Endothelial cell (in vitro differentiated cells): ENCODE measurements around the gene BCL10. TPM values are rescaled to one million over a fixed set of nuclear protein-coding genes. Genes with fewer than 3 reads are reported as not detected.

Source experiments
- DNase-seq: peaks from one replicate; pipeline ENCODE4 v3.0.0; 2021; ENCODE audit warnings: low spot score
- H3K27ac Mint-ChIP-seq: one replicate; pipeline ENCODE4 v1.8.0; 2021; ENCODE audit warnings: mixed read lengths, inconsistent platforms; ENCODE audit not compliant: unreplicated experiment
- H3K27me3 Mint-ChIP-seq: one replicate; pipeline ENCODE4 v1.8.0; 2021; ENCODE audit warnings: mild to moderate bottlenecking, moderate library complexity, mixed read lengths, inconsistent platforms; ENCODE audit not compliant: unreplicated experiment
- H3K36me3 Mint-ChIP-seq: one replicate; pipeline ENCODE4 v1.8.0; 2021; ENCODE audit warnings: mild to moderate bottlenecking, low read depth, mixed read lengths, inconsistent platforms; ENCODE audit not compliant: unreplicated experiment
- H3K4me1 Mint-ChIP-seq: one replicate; pipeline ENCODE4 v1.8.0; 2021; ENCODE audit warnings: mild to moderate bottlenecking, mixed read lengths, inconsistent platforms; ENCODE audit not compliant: unreplicated experiment
- H3K4me3 Mint-ChIP-seq: one replicate; pipeline ENCODE4 v1.8.0; 2021; ENCODE audit warnings: mild to moderate bottlenecking, mixed read lengths, inconsistent platforms; ENCODE audit not compliant: unreplicated experiment
- H3K9me3 Mint-ChIP-seq: one replicate; pipeline ENCODE4 v1.8.0; 2021; ENCODE audit warnings: mixed read lengths, inconsistent platforms; ENCODE audit not compliant: unreplicated experiment
- CTCF ChIP-seq: fragments of 200-600 bp; sonication (generic); IDR thresholded peaks from one replicate; pipeline ENCODE4 v1.5.0; 2021; ENCODE audit warnings: antibody characterized with exemption; ENCODE audit not compliant: unreplicated experiment
- total RNA-seq: library from RNA; stranded (reverse); fragmentation: NEBNext Ultra II Directional; extraction: Animal tissue kit (Norgen Biotek cat#: 25700); gene quantifications from one replicate; pipeline ENCODE4 v1.2.1, GENCODE V29; 2021; ENCODE audit not compliant: unreplicated experiment

BCL10 gene
- total RNA-seq, 1 donor from 2014 or later = 33.6 TPM

GRCh38 chr1:85220756-85221201, 55.7 kb downstream of the BCL10 start:
- H3K27ac Mint-ChIP-seq = no peak overlapping the region
- no peaks in the 10 kb centered on the region for H3K36me3 Mint-ChIP-seq
- no peak for TF ChIP-seq CTCF
- peaks cover 3% of the 10 kb centered on the region for H3K27me3 Mint-ChIP-seq
- DNase-seq = no peak
- H3K4me3 Mint-ChIP-seq = no peak overlapping the region
- H3K9me3 Mint-ChIP-seq = no peaks in the 10 kb centered on the region
- H3K4me1 Mint-ChIP-seq = peaks cover under 1% of the 10 kb centered on the region

GRCh38 chr1:85219853-85220610, 56.4 kb downstream of the BCL10 start:
- no peak for TF ChIP-seq CTCF
- Mint-ChIP-seq H3K36me3 (no peaks in the 10 kb centered on the region), H3K4me1 (no peaks in the 10 kb centered on the region), H3K27me3 (peaks cover 3% of the 10 kb centered on the region), H3K4me3 (no peak overlapping the region), H3K9me3 (no peaks in the 10 kb centered on the region), H3K27ac (no peak overlapping the region)
- no peak for DNase-seq

- peaks cover 3% of the 10 kb centered on the region for H3K27me3 Mint-ChIP-seq
- no peak for DNase-seq
- TF ChIP-seq CTCF = no peak
- no peak overlapping the region for H3K4me3 Mint-ChIP-seq
- no peaks in the 10 kb centered on the region for H3K9me3 Mint-ChIP-seq
- H3K36me3 Mint-ChIP-seq = no peaks in the 10 kb centered on the region
- no peaks in the 10 kb centered on the region for H3K4me1 Mint-ChIP-seq
- H3K27ac Mint-ChIP-seq = no peak overlapping the region
These were observed 59.7 kb downstream of the BCL10 start for GRCh38 chr1:85216697-85217096.

Other genes starting within 250 kb of the BCL10 start
- 0.90 TPM for gene MCOLN3, start 228.1 kb downstream of the BCL10 start, total RNA-seq
- gene SYDE2, start 75.6 kb downstream of the BCL10 start, total RNA-seq = 4.2 TPM
- gene C1orf52, start 17.0 kb downstream of the BCL10 start, total RNA-seq = 37.7 TPM
- gene DDAH1, start 188.5 kb upstream of the BCL10 start, total RNA-seq = 10.8 TPM